Upper lobe of left lung (tissue), 4 donors: ENCODE data around the gene RAB8B.

Experiments used
- POLR2A ChIP-seq, 4 donors: fragments of 450-650 bp; IDR thresholded peaks; one replicate each; pipeline ENCODE4 v1.5.1; 2016 to 2017; ENCODE audit warnings: antibody characterized with exemption in 4 of 4, mild to moderate bottlenecking in 2 of 4
- TF ChIP-seq, protein P1 (sequence below), 6 experiments: fragments of 450-650 bp in 4 of 6; fragments of 200-600 bp in 2 of 6; sonication (generic) in 2 of 6; IDR thresholded peaks; one replicate each; pipeline ENCODE4 v1.5.1; 2016 to 2019; ENCODE audit warnings: antibody characterized with exemption in 6 of 6

GRCh38 chr15:63256433-63257274 lies 67.2 kb downstream of the RAB8B start:
- TF ChIP-seq, protein P1, sequence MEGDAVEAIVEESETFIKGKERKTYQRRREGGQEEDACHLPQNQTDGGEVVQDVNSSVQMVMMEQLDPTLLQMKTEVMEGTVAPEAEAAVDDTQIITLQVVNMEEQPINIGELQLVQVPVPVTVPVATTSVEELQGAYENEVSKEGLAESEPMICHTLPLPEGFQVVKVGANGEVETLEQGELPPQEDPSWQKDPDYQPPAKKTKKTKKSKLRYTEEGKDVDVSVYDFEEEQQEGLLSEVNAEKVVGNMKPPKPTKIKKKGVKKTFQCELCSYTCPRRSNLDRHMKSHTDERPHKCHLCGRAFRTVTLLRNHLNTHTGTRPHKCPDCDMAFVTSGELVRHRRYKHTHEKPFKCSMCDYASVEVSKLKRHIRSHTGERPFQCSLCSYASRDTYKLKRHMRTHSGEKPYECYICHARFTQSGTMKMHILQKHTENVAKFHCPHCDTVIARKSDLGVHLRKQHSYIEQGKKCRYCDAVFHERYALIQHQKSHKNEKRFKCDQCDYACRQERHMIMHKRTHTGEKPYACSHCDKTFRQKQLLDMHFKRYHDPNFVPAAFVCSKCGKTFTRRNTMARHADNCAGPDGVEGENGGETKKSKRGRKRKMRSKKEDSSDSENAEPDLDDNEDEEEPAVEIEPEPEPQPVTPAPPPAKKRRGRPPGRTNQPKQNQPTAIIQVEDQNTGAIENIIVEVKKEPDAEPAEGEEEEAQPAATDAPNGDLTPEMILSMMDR (IDR thresholded peaks at IDR 0.05), result no peak
- no peak for TF ChIP-seq POLR2A (IDR thresholded peaks at IDR 0.05)
